ENCODE measurements around the gene ZMAT5.

ZMAT5 gene

DNA sequence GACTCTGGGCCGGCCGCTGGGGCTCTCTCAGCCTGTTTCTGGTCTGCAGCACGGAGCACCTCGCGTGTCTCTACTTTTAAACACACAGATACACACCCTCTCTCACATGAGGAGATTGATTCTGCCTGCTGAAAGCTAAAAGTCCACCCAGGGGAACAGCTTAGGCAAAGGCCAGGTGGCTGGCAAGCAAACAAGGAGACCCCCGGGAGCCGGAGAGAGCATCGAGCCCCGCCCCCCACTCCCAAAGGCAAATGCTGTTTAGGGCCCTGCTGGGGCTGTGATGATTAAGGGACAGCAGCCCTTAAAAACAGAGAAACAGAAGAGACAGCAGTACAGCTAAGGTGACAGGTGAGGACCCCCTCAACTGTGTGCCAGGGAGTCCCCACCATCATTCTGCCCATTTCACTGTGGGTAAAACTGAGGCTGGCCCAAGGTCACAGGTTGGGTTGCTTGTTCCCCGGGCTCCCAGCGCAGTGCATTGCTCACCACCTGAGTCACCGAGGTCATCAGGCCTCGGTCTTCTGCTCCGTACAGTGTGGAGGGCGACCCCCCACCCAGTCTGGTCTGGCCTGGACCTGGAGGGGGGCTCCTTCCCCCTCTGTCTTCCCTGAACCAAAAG is 40.2 kb downstream of the ZMAT5 start:
- DNase-seq (ENCODE audit: insufficient read length, low spot score) (no peak), FAIRE-seq (no peak)
- TF ChIP-seq PAX5 (IDR thresholded peaks at IDR 0.05; ENCODE audit: insufficient read depth, low read length, severe bottlenecking), result no peak
- no peak for TF ChIP-seq POLR2A (IDR thresholded peaks at IDR 0.05; ENCODE audit: low read depth, low read length)
- TF ChIP-seq POLR2AphosphoS5 (IDR thresholded peaks at IDR 0.05; ENCODE audit: low read depth, low read length), result no peak
- TF ChIP-seq SPI1 (IDR thresholded peaks at IDR 0.05; ENCODE audit: low read depth, low read length), result no peak
- TF ChIP-seq TAF1 (IDR thresholded peaks at IDR 0.05; ENCODE audit: low read depth, low read length), result no peak
- no peak for TF ChIP-seq POU2F2 (IDR thresholded peaks at IDR 0.05; ENCODE audit: low read depth, low read length)

DNA sequence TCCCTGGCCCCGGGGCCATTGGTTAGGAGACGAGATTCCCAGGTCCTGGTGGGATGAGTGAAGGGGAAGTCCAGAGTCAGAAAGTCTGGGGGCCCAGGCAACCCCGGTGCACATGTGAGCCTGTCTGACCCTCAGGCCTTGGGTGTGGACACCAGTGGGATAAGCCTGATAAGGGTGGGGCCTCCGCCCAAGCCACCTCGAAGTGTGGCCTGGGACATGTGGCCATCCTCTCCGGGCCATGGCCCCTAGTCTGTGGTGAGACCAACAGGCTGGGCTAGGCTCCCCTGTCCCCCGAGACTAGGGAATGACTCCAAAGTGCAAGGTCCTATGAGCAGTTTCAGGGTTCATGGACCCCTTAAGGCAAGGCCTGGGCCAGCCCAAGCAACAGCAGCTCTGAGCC is 40.7 kb downstream of the ZMAT5 start:
- DNase-seq (ENCODE audit: insufficient read length, low spot score) (no peak), FAIRE-seq (no peak)
- TF ChIP-seq TAF1 (IDR thresholded peaks at IDR 0.05; ENCODE audit: low read depth, low read length) (no peak), PAX5 (IDR thresholded peaks at IDR 0.05; ENCODE audit: insufficient read depth, low read length, severe bottlenecking) (no peak), POU2F2 (IDR thresholded peaks at IDR 0.05; ENCODE audit: low read depth, low read length) (no peak), POLR2A (IDR thresholded peaks at IDR 0.05; ENCODE audit: low read depth, low read length) (no peak), SPI1 (IDR thresholded peaks at IDR 0.05; ENCODE audit: low read depth, low read length) (no peak), POLR2AphosphoS5 (IDR thresholded peaks at IDR 0.05; ENCODE audit: low read depth, low read length) (no peak)

- FAIRE-seq (no peak), DNase-seq (ENCODE audit: insufficient read length, low spot score) (no peak)
- TF ChIP-seq SPI1 (IDR thresholded peaks at IDR 0.05; ENCODE audit: low read depth, low read length), result no peak
- TF ChIP-seq TAF1 (IDR thresholded peaks at IDR 0.05; ENCODE audit: low read depth, low read length), result no peak
- TF ChIP-seq PAX5 (IDR thresholded peaks at IDR 0.05; ENCODE audit: insufficient read depth, low read length, severe bottlenecking), result no peak
- TF ChIP-seq POLR2A (IDR thresholded peaks at IDR 0.05; ENCODE audit: low read depth, low read length), result no peak
- TF ChIP-seq POLR2AphosphoS5 (IDR thresholded peaks at IDR 0.05; ENCODE audit: low read depth, low read length), result no peak
- no peak for TF ChIP-seq POU2F2 (IDR thresholded peaks at IDR 0.05; ENCODE audit: low read depth, low read length)
These were observed 42.0 kb downstream of the ZMAT5 start for GRCh38 chr22:29724843-29725242.

- TF ChIP-seq POU2F2 (IDR thresholded peaks at IDR 0.05; ENCODE audit: low read depth, low read length), result no peak
- TF ChIP-seq POLR2AphosphoS5 (IDR thresholded peaks at IDR 0.05; ENCODE audit: low read depth, low read length), result no peak
- no peak for TF ChIP-seq SPI1 (IDR thresholded peaks at IDR 0.05; ENCODE audit: low read depth, low read length)
- no peak for TF ChIP-seq PAX5 (IDR thresholded peaks at IDR 0.05; ENCODE audit: insufficient read depth, low read length, severe bottlenecking)
- no peak for DNase-seq (ENCODE audit: insufficient read length, low spot score)
- no peak for FAIRE-seq
These were observed 43.0 kb downstream of the ZMAT5 start for GRCh38 chr22:29723766-29724165.

DNA sequence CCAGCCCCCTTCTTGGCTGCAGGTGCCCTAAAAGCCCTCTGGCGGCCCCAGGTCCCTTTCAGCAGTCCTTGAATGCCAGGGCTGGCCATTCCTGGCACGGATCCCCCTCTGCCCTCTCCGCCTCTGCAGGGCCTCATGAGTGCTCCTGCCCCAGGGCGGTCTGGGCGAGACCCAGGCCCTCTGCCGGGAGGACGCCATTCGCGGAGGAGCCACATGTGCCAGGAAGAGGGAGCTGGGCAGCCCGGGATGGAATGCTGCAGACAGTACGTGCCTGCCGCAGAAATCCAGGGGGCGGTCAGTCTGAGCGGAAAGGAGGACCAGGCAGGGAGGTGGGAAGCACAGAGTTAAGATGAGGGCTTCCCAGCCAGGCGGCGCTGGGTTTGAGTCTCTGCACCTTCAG is 44.2 kb downstream of the ZMAT5 start:
- TF ChIP-seq POLR2AphosphoS5 (IDR thresholded peaks at IDR 0.05; ENCODE audit: low read depth, low read length), result no peak
- FAIRE-seq (no peak), DNase-seq (ENCODE audit: insufficient read length, low spot score) (no peak)

- DNase-seq (ENCODE audit: insufficient read length, low spot score), result no peak
- FAIRE-seq, result no peak
- TF ChIP-seq POU2F2 (IDR thresholded peaks at IDR 0.05; ENCODE audit: low read depth, low read length) (no peak), TAF1 (IDR thresholded peaks at IDR 0.05; ENCODE audit: low read depth, low read length) (no peak), SPI1 (IDR thresholded peaks at IDR 0.05; ENCODE audit: low read depth, low read length) (no peak), POLR2A (IDR thresholded peaks at IDR 0.05; ENCODE audit: low read depth, low read length) (no peak), PAX5 (IDR thresholded peaks at IDR 0.05; ENCODE audit: insufficient read depth, low read length, severe bottlenecking) (no peak), POLR2AphosphoS5 (IDR thresholded peaks at IDR 0.05; ENCODE audit: low read depth, low read length) (no peak)
These were observed 44.7 kb downstream of the ZMAT5 start for GRCh38 chr22:29722151-29722550.

- TF ChIP-seq SPI1 (IDR thresholded peaks at IDR 0.05; ENCODE audit: low read depth, low read length) (no peak), POLR2A (IDR thresholded peaks at IDR 0.05; ENCODE audit: low read depth, low read length) (no peak), TAF1 (IDR thresholded peaks at IDR 0.05; ENCODE audit: low read depth, low read length) (no peak), POLR2AphosphoS5 (IDR thresholded peaks at IDR 0.05; ENCODE audit: low read depth, low read length) (no peak), PAX5 (IDR thresholded peaks at IDR 0.05; ENCODE audit: insufficient read depth, low read length, severe bottlenecking) (no peak), POU2F2 (IDR thresholded peaks at IDR 0.05; ENCODE audit: low read depth, low read length) (no peak)
- FAIRE-seq (no peak), DNase-seq (ENCODE audit: insufficient read length, low spot score) (no peak)
These were observed 45.9 kb downstream of the ZMAT5 start for GRCh38 chr22:29720811-29721323.

DNA sequence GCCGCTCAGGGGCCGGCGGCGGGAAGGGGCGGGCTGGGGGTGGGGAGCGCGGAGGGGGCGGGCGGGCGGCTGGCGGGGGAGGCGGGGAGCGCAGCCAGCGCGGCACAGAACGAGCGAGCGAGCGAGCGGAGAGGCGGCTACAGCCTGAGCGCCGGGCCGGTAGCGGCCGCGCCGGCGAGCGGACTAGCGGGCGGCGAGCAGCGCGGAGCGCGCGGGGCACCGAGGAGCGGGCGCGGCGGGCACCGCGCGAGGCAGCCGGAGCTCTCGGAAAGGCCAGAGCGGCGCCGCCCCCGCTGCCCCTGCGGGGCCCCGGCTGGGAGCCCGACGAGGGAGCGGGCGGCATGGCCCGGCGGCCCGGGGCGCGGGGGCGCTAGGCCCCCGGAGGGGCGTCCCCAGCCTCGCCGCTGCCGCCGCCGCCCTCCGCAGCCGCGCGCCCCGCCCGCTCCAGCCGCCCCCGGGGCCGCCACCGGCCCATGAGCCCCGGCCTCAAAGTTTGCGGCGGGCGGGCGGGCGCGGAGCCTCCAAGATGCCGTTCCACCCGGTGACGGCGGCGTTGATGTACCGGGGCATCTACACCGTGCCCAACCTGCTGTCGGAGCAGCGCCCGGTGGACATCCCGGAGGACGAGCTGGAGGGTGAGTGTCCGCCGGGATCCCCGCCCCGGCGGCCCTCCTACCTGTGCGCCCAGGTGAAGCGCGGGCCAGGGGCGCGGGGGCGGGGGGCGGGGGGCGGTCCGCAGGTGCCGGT is 46.7 kb downstream of the ZMAT5 start, which contains the start of gene CABP7:
TSS of gene CABP7 (plus strand) at position 105 of the 747 bp plus-strand sequence. CDS start at position 527, 422 bp downstream.
- no peak for FAIRE-seq
- no peak for DNase-seq (ENCODE audit: insufficient read length, low spot score)
- TF ChIP-seq PAX5 (IDR thresholded peaks at IDR 0.05; ENCODE audit: insufficient read depth, low read length, severe bottlenecking), result no peak
- TF ChIP-seq SPI1 (IDR thresholded peaks at IDR 0.05; ENCODE audit: low read depth, low read length), result no peak
- no peak for TF ChIP-seq TAF1 (IDR thresholded peaks at IDR 0.05; ENCODE audit: low read depth, low read length)
- TF ChIP-seq POLR2A (IDR thresholded peaks at IDR 0.05; ENCODE audit: low read depth, low read length), result no peak
- TF ChIP-seq POLR2AphosphoS5 (IDR thresholded peaks at IDR 0.05; ENCODE audit: low read depth, low read length), result no peak
- TF ChIP-seq POU2F2 (IDR thresholded peaks at IDR 0.05; ENCODE audit: low read depth, low read length), result no peak

- DNase-seq (ENCODE audit: insufficient read length, low spot score), result no peak
- no peak for TF ChIP-seq TAF1 (IDR thresholded peaks at IDR 0.05; ENCODE audit: low read depth, low read length)
- TF ChIP-seq POU2F2 (IDR thresholded peaks at IDR 0.05; ENCODE audit: low read depth, low read length), result no peak
- no peak for TF ChIP-seq POLR2A (IDR thresholded peaks at IDR 0.05; ENCODE audit: low read depth, low read length)
- no peak for TF ChIP-seq PAX5 (IDR thresholded peaks at IDR 0.05; ENCODE audit: insufficient read depth, low read length, severe bottlenecking)
- no peak for FAIRE-seq
These were observed 47.6 kb downstream of the ZMAT5 start for GRCh38 chr22:29718949-29719898.
